GM21723 (cell line): ENCODE measurements around the gene TRIM10.
"Not testable (repeated sequence)": the region's sequence is repeated elsewhere in the genome, so short reads cannot be mapped to it uniquely, and the experiment has no call there.

Experiments used
- ATAC-seq: cut with Tn5 transposase; IDR thresholded peaks from one replicate; pipeline ENCODE4 v1.9.1; 2021; ENCODE audit warnings: mild to moderate bottlenecking, moderate library complexity; ENCODE audit not compliant: unreplicated experiment

The TRIM10 gene

DNA sequence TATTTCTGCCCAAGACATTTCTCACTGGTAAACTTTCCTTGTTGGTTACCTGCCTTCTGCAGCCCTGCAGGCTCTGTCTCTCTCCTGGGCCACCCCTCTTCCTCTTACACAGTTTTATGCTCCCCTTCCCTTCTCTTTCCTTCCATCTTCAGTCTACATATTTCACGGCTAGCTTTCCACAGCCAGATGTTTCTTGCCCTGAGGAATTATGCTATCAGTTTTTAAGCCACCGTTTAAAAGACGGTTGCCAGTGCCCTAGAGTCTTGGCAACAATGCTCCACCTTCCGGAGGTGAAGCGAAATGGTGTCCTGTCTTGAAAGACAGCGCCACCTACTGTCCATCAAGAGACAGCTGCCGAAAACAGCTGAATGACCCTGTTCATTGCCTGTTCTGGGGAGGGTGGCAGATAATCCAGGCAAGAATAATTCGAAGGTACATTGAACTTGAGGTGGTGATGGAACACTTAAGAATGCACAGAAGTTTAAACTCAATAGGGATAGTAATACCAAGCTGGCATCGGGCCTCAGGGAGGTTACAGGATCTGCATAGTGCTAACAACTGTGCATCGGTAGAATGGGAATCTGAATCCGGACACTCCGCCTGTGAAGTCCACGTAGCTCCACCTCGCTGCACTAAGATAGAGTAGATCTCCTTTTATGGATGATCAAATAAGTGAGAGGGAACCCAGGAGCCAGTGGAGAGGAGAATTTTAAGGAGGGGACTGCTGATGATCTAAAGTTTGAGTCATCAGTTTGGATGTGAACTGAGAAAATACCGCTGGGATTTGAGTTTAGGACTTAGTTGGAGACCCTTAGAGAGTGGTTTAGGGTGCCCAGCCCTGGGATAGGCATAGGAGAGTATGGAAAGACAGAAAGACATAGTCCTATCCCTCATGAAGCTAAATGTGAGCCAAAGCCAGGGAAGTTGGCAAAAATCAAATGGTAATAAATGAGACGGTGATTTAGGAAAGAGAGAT is 29.8 kb downstream of the TRIM10 start:
- ATAC-seq, result no peak

DNA sequence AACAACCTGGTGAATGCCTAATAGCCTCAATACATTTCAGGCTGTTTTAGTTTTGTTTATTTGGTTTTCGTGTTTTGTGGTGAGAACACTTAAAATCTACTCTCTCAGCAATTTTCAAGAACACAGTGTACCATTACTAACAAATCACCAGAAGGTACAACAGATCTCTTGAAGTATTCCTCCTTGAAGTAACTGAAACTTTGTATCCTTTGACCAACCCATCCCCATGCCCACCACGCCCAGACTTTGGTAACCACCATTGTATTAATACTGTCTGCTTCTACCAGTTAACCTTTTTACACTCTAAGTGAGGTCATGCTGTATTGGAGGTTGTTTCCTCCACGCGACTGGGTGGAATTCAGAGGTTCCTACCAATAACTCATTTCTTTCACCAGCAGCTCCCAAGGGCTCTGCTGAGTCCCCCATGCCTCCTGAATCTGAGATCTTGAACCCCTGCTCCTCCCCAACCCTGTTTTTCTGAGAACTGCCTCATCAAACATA is 30.8 kb downstream of the TRIM10 start:
- no peak for ATAC-seq

DNA sequence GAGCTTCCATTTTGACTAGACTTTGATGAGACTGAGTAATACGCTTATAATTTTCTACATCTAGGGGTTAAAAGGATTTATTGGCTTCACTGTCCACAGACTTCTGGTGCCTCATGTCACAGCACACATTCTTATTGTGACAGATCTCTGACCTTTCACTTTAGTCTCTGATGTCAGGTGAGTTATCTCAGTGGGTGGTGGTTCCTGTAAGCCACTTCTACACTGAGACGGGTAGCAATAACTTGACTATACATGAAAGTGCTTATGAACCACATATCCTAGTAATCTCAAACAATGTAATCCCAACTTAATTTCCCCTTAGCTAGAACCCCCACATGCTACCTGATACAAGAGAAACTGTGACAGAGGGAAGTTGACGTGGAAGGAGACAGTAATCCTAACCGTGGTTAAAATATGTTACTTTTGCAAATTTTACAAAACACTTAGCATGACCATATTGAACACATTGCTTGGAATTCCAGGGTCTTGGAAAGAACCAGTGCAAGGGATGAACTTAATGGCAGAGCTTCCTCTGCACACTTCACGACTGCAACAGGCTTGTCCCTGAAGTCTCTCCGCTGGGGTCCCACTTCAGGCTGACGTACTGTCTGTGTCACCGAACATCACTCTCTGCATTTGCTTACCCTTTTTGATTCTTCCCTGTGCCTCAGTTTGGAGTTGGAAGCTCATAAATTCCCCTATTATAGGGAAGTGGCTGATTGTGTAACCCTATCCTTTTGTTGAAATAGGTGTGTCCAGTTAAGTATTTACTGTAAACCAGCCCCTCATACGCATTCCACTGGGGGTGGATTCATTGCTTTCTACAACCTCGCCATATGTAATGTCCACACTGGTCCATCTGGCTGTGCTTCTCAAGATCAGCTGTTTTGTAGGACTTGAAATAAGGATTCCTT is 31.5 kb downstream of the TRIM10 start:
- no peak for ATAC-seq

DNA sequence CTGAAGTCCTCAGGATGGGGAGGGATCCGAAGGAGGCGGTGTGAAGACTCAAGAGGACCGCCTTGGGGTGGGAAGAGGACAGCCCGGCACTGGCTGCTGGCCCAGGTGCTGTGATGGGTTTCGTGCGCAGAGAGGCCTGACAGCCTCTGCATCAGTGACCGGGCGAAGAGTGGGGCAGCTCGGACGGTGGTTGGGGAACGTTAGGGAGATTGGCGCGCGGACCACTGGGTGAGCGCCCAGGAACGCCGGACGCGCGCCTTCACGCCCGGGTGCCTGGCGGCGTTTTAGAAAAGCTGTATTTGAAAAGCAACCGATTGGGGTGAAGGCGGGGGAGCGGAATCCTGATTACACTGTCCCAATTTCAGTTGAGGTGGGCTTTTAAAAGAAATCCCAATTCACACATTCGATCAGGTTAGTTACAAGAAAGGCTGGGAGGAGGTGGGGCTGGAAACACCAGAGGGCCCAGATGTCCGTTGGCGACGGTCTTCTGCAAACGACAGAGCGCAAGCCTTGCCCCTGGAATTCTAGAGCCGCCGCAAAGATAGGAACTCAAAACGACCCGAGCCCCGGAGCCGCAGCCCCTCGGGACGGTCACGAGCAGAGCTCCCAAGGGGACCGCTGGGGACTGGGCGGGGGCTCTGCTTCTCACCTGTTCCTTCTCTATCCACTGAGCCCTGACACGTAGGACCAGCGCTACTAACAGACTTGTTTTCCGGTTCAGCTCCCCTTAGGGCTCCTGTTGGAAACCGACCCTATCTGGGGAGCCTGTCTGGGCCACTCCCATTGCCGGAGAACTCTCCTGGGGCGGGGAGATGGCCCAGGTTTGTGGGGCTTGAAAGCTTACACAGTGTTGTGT is 33.5 kb downstream of the TRIM10 start:
- no peak for ATAC-seq

DNA sequence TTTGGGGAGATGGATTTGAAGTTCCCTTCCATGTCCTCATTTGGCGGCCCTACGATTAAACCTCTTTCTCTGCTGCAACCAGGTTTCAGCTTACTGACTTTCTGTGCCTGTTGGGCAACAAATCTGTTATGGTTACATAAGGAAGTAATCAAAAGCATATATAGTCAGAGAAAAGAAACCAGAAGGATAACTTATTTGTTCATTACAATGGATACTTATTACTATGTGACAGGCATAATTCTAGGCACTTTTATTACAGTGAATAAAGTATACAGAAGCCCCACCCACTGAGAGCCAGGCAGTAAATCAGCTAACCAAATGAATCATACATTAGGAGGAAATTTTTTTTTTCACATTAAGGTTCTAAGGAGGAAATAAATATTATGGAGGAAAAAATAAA is 38.5 kb downstream of the TRIM10 start:
- no peak for ATAC-seq

DNA sequence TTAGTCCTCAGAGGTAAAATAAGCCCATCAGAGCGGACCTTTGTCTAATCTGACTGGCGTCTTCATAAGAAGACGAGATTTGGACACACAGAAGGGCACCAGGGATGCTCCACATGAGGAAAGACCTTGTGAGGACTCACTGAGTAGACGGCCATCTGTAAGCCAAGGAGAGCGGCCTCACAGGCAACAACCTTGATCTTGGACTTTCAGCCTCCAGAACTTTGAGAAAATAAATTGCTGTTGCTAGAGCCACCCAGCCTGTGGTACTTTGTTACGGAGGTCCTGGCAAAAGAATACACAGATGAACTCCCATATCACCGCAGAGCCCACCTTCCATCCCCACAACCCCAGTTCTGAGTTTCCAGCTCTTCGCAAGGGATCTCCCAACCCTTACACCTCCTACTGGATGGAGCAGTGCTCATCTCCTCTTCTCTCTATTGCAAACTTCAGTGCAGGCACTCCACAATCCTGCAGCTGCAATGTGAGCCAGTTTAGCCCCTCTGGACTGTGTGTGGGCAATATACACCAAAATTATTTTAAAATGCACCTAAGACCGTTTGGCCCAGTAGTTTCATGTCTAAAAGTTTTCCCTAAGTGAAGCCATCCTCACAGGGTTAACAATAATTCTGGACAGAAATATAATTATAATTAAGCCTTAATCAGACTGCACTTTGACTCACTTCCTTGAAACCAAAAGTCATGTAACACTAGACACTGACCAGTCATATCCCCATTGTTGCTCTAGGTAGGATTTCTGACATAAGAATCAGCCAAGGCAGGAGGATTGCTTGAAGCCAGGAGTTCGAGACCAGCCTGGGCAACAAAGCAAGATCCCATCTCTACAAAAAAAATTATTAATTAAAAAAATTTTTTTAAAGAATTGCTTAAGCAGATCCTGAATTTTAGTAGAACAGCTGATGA is 39.3 kb downstream of the TRIM10 start:
- no peak for ATAC-seq

DNA sequence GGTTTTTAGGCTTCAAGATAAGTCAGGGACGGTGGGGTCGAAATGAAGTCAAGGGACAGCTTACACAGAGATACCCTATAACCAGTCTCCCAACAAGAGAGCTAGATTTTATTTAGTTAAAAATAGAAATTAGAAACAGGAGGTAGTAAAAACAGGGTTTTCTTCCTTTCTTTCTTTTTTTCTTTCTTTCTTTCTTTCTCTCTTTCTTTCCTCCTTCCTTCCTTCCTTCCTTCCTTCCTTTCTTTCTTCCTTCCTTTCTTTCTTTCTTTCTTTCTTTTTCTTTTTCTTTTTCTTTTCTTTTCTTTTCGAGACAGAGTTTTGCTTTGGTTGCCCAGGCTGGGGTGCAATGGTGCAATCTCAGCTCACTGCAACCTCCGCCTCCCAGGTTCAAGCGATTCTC is 42.3 kb downstream of the TRIM10 start:
- ATAC-seq, result not testable (repeated sequence)

DNA sequence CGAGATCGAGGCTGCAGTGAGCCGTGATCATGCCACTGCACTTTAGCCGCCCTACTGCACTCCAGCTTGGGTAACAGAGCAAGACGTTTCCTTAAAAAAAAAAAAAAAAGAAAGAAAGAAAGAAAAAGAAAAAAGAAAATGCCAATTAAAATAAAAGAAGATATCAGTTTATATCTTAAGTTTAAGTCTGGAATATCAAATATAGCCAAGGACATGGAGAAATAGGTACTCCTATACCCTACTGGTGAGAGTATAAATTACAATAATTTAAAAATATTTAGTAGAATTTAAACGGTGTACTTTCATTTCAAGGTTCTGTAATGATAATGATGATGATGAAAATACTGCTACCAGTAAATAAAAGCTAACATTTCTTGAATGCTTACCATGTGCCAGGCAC is 44.3 kb downstream of the TRIM10 start:
- ATAC-seq, result no peak

DNA sequence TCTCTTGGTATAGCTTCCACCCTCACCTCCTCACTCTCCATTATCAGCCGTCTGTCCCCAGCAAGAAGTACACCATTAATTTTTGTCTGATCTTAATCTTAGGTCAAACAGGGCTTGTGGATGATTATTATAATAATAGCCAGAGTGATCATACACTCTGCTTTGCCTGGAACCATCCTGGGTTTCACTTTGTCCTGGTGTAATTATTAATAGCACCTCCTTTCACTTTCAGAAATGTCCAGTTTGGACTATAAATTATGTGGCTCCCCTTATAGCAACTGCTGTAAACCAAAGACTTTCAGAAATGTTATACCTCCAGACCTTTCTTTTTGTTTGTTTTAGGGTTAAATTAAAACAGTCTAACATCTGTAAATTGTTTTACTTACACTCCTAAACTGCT is 47.2 kb downstream of the TRIM10 start:
- no peak for ATAC-seq

DNA sequence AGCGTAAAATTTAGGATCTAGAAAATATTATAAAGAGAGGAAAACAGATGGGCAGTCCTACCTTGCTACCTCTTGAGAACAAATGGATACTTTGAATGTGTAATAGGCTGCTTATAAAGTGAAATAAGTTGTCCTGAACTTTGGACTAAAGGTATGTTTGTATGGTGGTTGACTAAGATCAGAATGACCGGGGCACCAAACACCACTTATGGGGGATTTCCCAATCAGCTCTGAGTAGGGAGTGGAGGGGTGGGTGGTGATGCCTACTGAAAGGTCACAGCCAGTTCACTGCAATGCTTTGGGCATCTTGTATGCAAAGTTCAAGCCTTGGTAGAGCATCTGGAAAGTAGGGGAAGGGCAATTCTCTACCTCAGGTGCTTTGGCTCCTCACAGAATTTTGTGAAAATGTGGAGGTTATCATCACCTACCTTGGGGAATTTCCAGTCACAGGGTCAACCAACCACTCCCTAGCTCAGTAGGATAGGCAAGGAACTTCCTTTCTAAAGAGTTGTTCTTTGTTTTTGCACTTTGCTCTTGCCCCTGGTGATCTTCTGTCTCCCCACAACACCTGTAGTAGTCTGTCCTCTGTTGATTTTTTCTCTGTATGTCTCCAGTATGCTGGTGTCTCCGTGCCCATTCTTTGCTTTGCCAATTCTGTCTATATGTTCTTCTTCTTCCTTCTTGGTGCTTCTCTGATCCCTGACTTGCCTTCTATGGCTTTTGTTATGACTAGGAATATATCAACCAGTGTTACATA is 47.8 kb downstream of the TRIM10 start, which contains the start of gene TRIM31:
Gene TRIM31 (minus strand): TSS at position 88 of the 757 bp plus-strand sequence. CDS start 285 bp downstream, outside the sequence.
- no peak for ATAC-seq

DNA sequence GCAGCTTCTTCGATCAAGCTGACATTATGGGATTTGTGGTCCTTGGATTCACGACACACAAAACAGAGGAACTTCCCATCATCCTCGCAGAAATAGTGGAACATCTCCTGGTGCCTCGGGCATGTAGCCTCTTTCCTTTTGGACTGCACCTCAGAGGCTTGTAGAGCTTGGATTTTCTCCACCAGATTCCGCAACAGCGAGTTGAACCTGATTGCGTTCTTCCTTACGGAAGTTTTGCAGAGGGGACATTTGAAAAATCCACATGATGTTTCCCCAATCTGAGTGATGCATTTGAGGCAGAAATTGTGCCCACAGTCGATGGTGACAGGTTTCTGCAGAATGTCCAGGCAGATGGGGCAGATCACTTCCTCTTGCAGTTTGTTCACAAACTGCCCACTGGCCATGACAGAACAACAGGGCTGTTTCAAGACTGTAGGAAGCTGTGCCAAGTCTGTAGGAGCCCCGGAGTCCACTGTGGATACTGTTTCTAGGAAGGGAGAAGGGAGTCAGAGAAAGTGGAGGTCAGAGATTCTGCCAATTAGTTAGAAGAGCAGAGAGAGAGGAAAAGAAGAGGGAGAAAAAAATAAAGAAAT is 48.5 kb downstream of the TRIM10 start:
- ATAC-seq, result no peak

DNA sequence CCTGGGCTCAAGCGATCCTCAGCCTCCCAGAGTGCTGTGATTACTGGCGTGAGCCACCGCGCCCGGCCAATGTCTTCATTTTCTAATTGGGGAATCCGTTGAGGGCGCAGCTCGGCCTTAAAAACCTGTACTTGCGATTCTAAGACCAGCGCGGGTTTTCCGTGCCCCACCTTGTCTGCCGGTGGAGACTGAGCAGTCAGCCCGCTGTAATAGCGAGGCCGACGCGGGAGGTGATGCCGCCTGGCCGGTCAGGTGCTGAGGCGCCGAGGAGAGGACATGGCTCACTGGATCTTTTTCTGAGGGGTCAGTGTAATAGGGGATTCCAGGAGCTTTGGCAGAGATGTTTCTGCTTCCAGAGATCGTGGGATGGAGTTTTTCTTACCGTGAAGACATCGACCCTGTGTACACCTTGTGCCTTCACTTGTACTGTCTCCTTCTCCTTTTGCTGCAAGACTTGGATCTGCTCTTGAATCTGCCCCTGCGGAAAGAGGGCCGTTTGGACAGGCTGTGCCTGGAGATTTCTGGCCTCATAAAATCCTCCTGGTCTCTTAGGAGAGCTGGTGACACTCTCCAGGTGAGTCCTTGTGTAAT is 49.6 kb downstream of the TRIM10 start:
- ATAC-seq, result no peak

DNA sequence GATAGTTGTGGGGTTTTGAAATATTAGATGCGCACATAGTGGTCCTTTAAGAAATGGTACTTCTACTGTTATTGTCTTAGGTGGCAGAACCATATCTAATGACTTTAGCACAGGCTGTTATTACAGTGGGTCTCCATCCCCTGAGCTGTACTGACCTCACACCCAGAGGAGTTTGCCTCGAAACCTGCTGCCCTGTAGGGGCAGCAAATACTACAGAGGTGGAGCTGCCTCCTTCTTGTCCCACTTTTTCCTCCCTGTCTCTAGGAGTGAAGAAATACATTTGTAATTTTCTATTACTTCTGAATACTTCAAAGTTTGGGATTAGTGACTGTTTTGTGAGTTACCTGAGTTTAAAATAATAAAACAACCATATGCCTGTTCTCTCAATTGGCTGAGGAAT is 56.4 kb downstream of the TRIM10 start:
- no peak for ATAC-seq

DNA sequence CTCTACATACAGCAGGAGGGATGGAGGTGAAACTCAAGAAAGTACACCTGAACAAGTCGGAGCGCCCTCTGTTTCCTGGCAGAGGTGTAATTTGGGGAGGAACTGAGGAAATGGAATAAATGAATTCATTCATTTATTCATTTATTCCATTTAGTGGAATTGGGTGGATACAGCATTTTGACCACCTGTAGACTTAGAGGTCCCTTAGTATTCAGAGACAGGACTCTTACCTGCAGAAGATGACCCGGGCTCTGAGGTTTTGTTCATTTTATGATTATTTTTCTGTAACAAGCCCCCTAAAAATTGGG is 57.2 kb downstream of the TRIM10 start:
- no peak for ATAC-seq

DNA sequence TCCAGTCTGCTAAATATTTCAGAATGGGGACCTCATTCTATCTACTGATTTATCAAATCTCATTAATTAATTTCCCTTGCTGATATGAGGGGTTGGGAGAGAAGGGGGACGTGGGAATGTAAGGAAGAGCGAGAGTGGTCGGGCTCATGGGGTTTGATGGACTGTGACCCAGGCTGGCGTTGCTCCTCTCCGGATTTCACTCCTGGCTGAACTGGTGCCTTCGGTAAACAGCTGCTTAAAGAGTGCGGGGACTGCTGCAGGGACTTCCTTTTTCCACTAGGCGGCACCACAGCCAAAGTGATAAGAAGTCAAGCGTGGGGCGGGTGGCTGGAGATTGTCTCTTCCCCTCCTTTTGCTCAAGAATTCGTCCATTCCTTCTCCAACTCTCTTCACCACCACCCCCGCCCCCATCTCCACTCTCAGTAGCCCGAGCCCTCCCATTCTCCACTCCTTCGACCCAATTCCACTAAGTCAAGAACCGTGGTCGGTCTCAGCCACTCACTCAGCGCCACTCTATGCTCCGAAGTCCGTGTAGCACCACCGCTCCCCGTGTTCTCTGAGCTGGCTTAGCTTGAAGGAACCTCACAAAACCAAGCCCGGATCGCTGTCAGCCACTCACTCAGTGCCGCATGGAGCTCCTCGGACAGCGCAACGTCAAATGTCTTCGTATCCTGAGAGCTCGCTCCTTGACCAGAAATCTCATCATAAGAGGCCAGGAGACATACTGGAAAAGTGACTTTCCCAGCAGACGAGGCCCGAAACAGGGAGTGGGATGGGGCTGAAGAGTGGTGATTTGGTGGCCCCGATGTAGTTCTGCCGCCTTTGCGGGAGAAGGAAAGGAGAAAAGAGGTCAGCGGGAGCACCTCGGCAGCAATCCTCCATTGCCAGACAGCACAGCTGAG is 57.8 kb downstream of the TRIM10 start:
- peak; percentile 66 for ATAC-seq

DNA sequence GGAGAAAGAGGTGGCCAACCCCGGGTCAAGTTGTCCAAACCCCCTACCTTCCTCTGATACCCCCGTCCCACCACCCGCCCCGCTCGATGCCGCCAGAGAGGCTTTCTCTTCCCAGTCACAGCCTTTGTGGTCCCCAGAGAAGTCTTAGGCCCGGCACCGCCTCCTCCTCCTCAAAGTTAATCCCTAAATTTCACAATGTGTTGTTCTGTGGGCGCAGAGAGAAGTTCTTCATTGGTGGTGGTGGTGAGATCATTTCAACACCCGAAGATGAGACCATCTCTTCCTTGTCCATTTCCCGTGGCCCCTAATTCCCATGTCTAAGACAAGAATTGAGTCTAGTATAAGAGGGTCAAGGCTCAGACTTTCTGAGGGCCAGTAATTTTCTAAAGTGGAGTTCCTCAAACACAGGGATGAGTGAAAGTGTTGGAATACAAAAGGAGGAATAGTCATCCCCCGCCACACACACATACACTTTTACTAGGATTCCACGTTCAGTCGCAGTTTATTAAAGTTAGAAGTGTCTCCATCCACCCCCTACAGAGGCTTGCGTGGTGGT is 58.5 kb downstream of the TRIM10 start:
- no peak for ATAC-seq
